SK-N-MC (cell line): Measurements from ENCODE around the gene TXNIP.

Experiments
- EZH2 ChIP-seq: fragments of 200-600 bp; sonication (generic); IDR thresholded peaks from one replicate; pipeline ENCODE4 v1.6.1; 2017; ENCODE audit warnings: antibody characterized with exemption
- POLR2AphosphoS5 ChIP-seq: IDR thresholded peaks from 2 replicates; pipeline ENCODE4 v1.6.1; 2012; ENCODE audit warnings: mild to moderate bottlenecking, low read depth, low read length, borderline replicate concordance

GRCh38 chr1:146019231-146020057, 23.1 kb upstream of the TXNIP start:
- TF ChIP-seq EZH2 (no peak), POLR2AphosphoS5 (no peak)
